ENCODE results near the gene CCDC50. TPM values are rescaled to one million over a fixed set of nuclear protein-coding genes. Genes with fewer than 3 reads are reported as not detected.

Gene CCDC50
- total and polyA plus RNA-seq, 10 of the 15 experiments (the other 5 are each of a cell fraction or from before 2014, with no cell fraction given) = 46.7 to 150 (median 125) TPM

- TF ChIP-seq POLR2A (IDR thresholded peaks at IDR 0.05; ENCODE audit: low read depth, low read length) = no peak
- no peak for TF ChIP-seq KLF5 (IDR thresholded peaks at IDR 0.05; ENCODE audit: partially characterized antibody)
- TF ChIP-seq NR2C1 (IDR thresholded peaks at IDR 0.05) = no peak
- no peak for TF ChIP-seq SMAD1 (IDR thresholded peaks at IDR 0.05; ENCODE audit: low read depth, partially characterized antibody)
- TF ChIP-seq MAX (IDR thresholded peaks at IDR 0.05; ENCODE audit: low read depth, low read length) = no peak
These were observed 53.9 kb downstream of the CCDC50 start (continued) for GRCh38 chr3:191383124-191383523.

- FAIRE-seq (peak; percentile 31), ATAC-seq (no peak), DNase-seq (ENCODE audit: low read depth, low spot score) (no peak)
- ChIA-PET CTCF (interaction anchor here (1.0 to 1.7 kb wide), 3 partner anchors 22 to 1038 kb away, joined by 3 to 5 read pairs (median 4); no protein-coding TSS in a partner anchor), SMC1A (ENCODE audit: uncharacterized antibody, unreplicated experiment) (interaction anchor here (5.2 kb wide), 1 partner anchor 24 kb away, joined by 33 read pairs; no protein-coding TSS in a partner anchor), POLR2A (no interaction called here), RAD21 (ENCODE audit: unreplicated experiment) (interaction anchor here (0.6 kb wide), 1 partner anchor 240 kb away, joined by 3 read pairs; no protein-coding TSS in a partner anchor)
- Histone ChIP-seq H3K9me3 (replicated peaks; ENCODE audit: control insufficient read depth, insufficient read depth, low read length) (no peaks in the 10 kb centered on the region), H4K20me1 (ENCODE audit: control insufficient read depth, insufficient read depth) (no peaks in the 10 kb centered on the region), H3K4me1 (ENCODE audit: control insufficient read depth, insufficient read depth, low read length) (peaks cover 5% of the 10 kb centered on the region; the same call in 1 of the 2 replicates), H3K36me3 (ENCODE audit: control insufficient read depth in 2 of 2, insufficient read depth in 2 of 2, low read length in 1 of 2) (peaks cover 4 to 30% of the 10 kb centered on the region in 2 experiments; a peak in 2 of 4 replicates), H3K27me3 (replicated peaks in 1 of 2; ENCODE audit: control insufficient read depth in 2 of 2, insufficient read depth in 2 of 2, low read length in 1 of 2) (no peaks in the 10 kb centered on the region), H3K9ac (ENCODE audit: control insufficient read depth, insufficient read depth, low read length) (no peak overlapping the region), H2AFZ (ENCODE audit: control insufficient read depth, low read depth, low read length) (no peak overlapping the region), H3K4me3 (no peak overlapping the region), H3K27ac (ENCODE audit: control insufficient read depth, insufficient read depth) (no peak overlapping the region), H3K79me2 (ENCODE audit: control insufficient read depth, insufficient read depth, low read length) (no peaks in the 10 kb centered on the region), H3K4me2 (ENCODE audit: control insufficient read depth, insufficient read depth) (no peak overlapping the region)
- TF ChIP-seq NFIC (IDR thresholded peaks at IDR 0.05; ENCODE audit: low read depth, low read length) (no peak), ZNF622 (IDR thresholded peaks at IDR 0.05) (no peak), ZBTB4 (CRISPR knock-in tag; IDR thresholded peaks at IDR 0.05) (no peak), ZBED1 (IDR thresholded peaks at IDR 0.05; ENCODE audit: borderline replicate concordance) (no peak), HDAC2 (IDR thresholded peaks at IDR 0.05) (no peak), BACH1 (IDR thresholded peaks at IDR 0.05; ENCODE audit: borderline replicate concordance) (no peak), SMC3 (IDR thresholded peaks at IDR 0.05; ENCODE audit: borderline replicate concordance, low read length) (no peak), CREM (IDR thresholded peaks at IDR 0.05; ENCODE audit: low read depth) (no peak), ZNF24 (IDR thresholded peaks at IDR 0.05) (no peak), SRF (IDR thresholded peaks at IDR 0.05; ENCODE audit: low read depth in 2 of 2, low read length in 2 of 2) (no peak), EED (IDR thresholded peaks at IDR 0.05; ENCODE audit: low read depth) (no peak), ELK1 (IDR thresholded peaks at IDR 0.05; ENCODE audit: low read depth, low read length) (no peak), TAF1 (IDR thresholded peaks at IDR 0.05; ENCODE audit: borderline replicate concordance, low read depth, low read length) (no peak), RFX5 (IDR thresholded peaks at IDR 0.05; ENCODE audit: low read depth, low read length) (no peak)
- intact Hi-C loops (cut with micrococcal nuclease; ENCODE audit: unreplicated experiment) (loop anchor here (5.0 kb wide), 1 partner anchor 248 kb away; no protein-coding TSS in a partner anchor), in situ Hi-C loops (cut with MboI) (no loop called here)
- no TSS peak for BruUV-seq (replicated peaks)
- WGBS (ENCODE audit: insufficient coverage, insufficient replicate concordance, low lambda C conversion rate, missing lambda C conversion rate) = 82% methylated on average over 3 of the region's 3 CpGs
These were observed 55.9 kb downstream of the CCDC50 start for GRCh38 chr3:191385101-191385500.

Data from GM12878 (cell line).